Spleen (tissue), 7 donors: ENCODE results near the gene ARMCX4.

Source experiments
- POLR2A ChIP-seq, 3 donors: fragments of 450-650 bp; IDR thresholded peaks; one replicate each; pipeline ENCODE4 v1.5.1; 2017; ENCODE audit warnings: antibody characterized with exemption in 3 of 3, mild to moderate bottlenecking in 1 of 3
- POLR2AphosphoS5 ChIP-seq, 3 donors: sonication (generic); formaldehyde crosslinking; IDR thresholded peaks; one replicate each; pipeline ENCODE4 v1.5.1; 2017; ENCODE audit warnings: antibody characterized with exemption in 3 of 3
- TF ChIP-seq, protein P1 (sequence below), 11 experiments: fragments of 200-600 bp in 7 of 11; fragments of 450-650 bp in 4 of 11; sonication (generic) in 4 of 11; IDR thresholded peaks in 8 of 11; conservative IDR thresholded peaks in 3 of 11; 1 replicate in 7 of 11; 2 replicates in 4 of 11; pipeline versions ENCODE4 v1.4.0 to v1.8.0; 2016 to 2021; ENCODE audit warnings: antibody characterized with exemption in 11 of 11, inconsistent platforms in 4 of 11, mild to moderate bottlenecking in 1 of 11
- donor health status: DM: no; HTN: no; CAD: no; lungs with moderate emphysema.
- donor health status: DM: no; HTN: no; CAD: no.
- donor health status: DM: no; HTN: no; CAD: no.

DNA sequence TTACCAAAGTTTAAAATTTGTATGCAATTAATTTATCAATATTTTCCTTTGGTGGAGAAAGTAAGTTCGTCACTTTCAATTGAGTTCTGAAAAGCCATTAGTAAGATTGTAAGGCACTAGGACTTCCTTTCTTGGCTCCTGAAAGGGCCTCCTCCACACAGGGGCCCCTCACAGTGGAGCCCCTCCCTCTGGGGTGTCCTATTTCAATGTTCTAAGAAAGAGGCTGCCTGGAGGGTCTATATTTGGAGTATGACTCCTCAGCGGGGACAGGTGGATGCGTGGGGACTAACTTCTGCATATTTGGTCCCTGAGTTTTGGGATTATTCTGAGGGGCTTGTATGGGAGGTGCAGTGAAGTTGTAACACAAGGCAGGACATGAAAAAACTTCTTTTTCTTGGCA lies 1.6 kb upstream of the ARMCX4 start:
- TF ChIP-seq, protein P1, sequence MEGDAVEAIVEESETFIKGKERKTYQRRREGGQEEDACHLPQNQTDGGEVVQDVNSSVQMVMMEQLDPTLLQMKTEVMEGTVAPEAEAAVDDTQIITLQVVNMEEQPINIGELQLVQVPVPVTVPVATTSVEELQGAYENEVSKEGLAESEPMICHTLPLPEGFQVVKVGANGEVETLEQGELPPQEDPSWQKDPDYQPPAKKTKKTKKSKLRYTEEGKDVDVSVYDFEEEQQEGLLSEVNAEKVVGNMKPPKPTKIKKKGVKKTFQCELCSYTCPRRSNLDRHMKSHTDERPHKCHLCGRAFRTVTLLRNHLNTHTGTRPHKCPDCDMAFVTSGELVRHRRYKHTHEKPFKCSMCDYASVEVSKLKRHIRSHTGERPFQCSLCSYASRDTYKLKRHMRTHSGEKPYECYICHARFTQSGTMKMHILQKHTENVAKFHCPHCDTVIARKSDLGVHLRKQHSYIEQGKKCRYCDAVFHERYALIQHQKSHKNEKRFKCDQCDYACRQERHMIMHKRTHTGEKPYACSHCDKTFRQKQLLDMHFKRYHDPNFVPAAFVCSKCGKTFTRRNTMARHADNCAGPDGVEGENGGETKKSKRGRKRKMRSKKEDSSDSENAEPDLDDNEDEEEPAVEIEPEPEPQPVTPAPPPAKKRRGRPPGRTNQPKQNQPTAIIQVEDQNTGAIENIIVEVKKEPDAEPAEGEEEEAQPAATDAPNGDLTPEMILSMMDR (IDR thresholded peaks at IDR 0.05 in 8 of 11, conservative IDR thresholded peaks at IDR 0.05 in 3 of 11), result no peak
- TF ChIP-seq POLR2AphosphoS5 (IDR thresholded peaks at IDR 0.05) (no peak), POLR2A (IDR thresholded peaks at IDR 0.05) (no peak)
